GM18505 (cell line): Measurements from ENCODE around the gene KRTAP2-4.
"Not testable (repeated sequence)": the region's sequence is repeated elsewhere in the genome, so short reads cannot be mapped to it uniquely, and the experiment has no call there.

Experiments used
- ATAC-seq: cut with Tn5 transposase; IDR thresholded peaks from one replicate; pipeline ENCODE4 v1.9.1; 2021; ENCODE audit not compliant: unreplicated experiment
- POLR2A ChIP-seq: IDR thresholded peaks from 4 replicates; pipeline ENCODE4 v1.6.1; 2011; ENCODE audit warnings: borderline replicate concordance; ENCODE audit not compliant: insufficient read depth, insufficient read length; ENCODE audit errors: extremely low read depth

The KRTAP2-4 gene

GRCh38 chr17:41065829-41066624 lies at the start of gene KRTAP2-4:
TSS of gene KRTAP2-4 (minus strand) at chr17:41065879. CDS start at chr17:41065845, 34 bp downstream.
- no peak for ATAC-seq

GRCh38 chr17:41111151-41111885 lies 45.6 kb upstream of the KRTAP2-4 start:
- no peak for TF ChIP-seq POLR2A
- no peak for ATAC-seq

More at GRCh38 chr17:41065829-41066624, at the start of gene KRTAP2-4:
- TF ChIP-seq POLR2A: no peak

- ATAC-seq: not testable (repeated sequence)
Observed at GRCh38 chr17:41108728-41109386, 43.2 kb upstream of the KRTAP2-4 start.

- no peak for ATAC-seq
- no peak for TF ChIP-seq POLR2A
Observed at GRCh38 chr17:41107941-41108450, 42.3 kb upstream of the KRTAP2-4 start.

- ATAC-seq: not testable (repeated sequence)
Observed at GRCh38 chr17:41105347-41105746, 39.7 kb upstream of the KRTAP2-4 start, which contains the start of gene KRTAP4-9. TSS of gene KRTAP4-9 (plus strand) at chr17:41105389. CDS start at chr17:41105389, 0 bp downstream.

- not testable (repeated sequence) for ATAC-seq
Observed at GRCh38 chr17:41104386-41105038, 38.8 kb upstream of the KRTAP2-4 start.

GRCh38 chr17:41103896-41104295 lies 38.2 kb upstream of the KRTAP2-4 start:
- no peak for ATAC-seq
- TF ChIP-seq POLR2A: no peak

- TF ChIP-seq POLR2A: no peak
- ATAC-seq: no peak
Observed at GRCh38 chr17:41101586-41102259, 36.0 kb upstream of the KRTAP2-4 start, which contains the start of gene KRTAP4-16. TSS of gene KRTAP4-16 (minus strand) at chr17:41102209. CDS start at chr17:41102209, 0 bp downstream.

GRCh38 chr17:41099682-41100480 lies 34.2 kb upstream of the KRTAP2-4 start:
- not testable (repeated sequence) for ATAC-seq

GRCh38 chr17:41098481-41098880 lies 32.8 kb upstream of the KRTAP2-4 start:
- no peak for ATAC-seq
- no peak for TF ChIP-seq POLR2A

GRCh38 chr17:41098042-41098441 lies 32.4 kb upstream of the KRTAP2-4 start, which contains the start of gene KRTAP4-8:
TSS of gene KRTAP4-8 (minus strand) at chr17:41098142. CDS start at chr17:41098084, 58 bp downstream.
- ATAC-seq: no peak
- TF ChIP-seq POLR2A: no peak

GRCh38 chr17:41096055-41096454 lies 30.4 kb upstream of the KRTAP2-4 start:
- no peak for ATAC-seq
- TF ChIP-seq POLR2A: no peak

GRCh38 chr17:41088760-41089352 lies 23.2 kb upstream of the KRTAP2-4 start:
- ATAC-seq: not testable (repeated sequence)

GRCh38 chr17:41084100-41084856 lies 18.6 kb upstream of the KRTAP2-4 start, which contains the start of gene KRTAP4-7:
TSS of gene KRTAP4-7 (plus strand) at chr17:41084150. CDS start at chr17:41084207, 57 bp downstream.
- not testable (repeated sequence) for ATAC-seq

- ATAC-seq: not testable (repeated sequence)
Observed at GRCh38 chr17:41083427-41083826, 17.7 kb upstream of the KRTAP2-4 start.
